Activated CD4-positive, alpha-beta T cell treated with anti-CD3 and anti-CD28 coated beads for 36 hours (primary cell): ENCODE results near the gene SRPK2. TPM values are rescaled to one million over a fixed set of nuclear protein-coding genes. Genes with fewer than 3 reads are reported as not detected.

Experiments used
- ATAC-seq: fragments of 200-7000 bp; cut with Tn5 transposase; one replicate; pipeline ENCODE4 v1.10.0; 2021; ENCODE audit warnings: mild to moderate bottlenecking, moderate library complexity
- CTCF ChIA-PET: fragments of 350-600 bp; sonication (Branson Sonifier 250); formaldehyde crosslinking; loops from one replicate; lab custom pipeline; 2021; ENCODE audit warnings: antibody characterized with exemption; lab: Charles Lee
- POLR2A ChIA-PET: fragments of 350-600 bp; sonication (Branson Sonifier 250); formaldehyde crosslinking; loops from one replicate; lab custom pipeline; 2021; ENCODE audit warnings: antibody characterized with exemption, inconsistent platforms; lab: Charles Lee
- DNase-seq: peaks from one replicate; pipeline ENCODE4 v3.0.0-alpha.2; 2020
- H3K27ac Mint-ChIP-seq: one replicate; pipeline ENCODE4 v1.8.0; 2021; ENCODE audit warnings: mixed read lengths
- H3K27me3 Mint-ChIP-seq: one replicate; pipeline ENCODE4 v1.8.0; 2021; ENCODE audit warnings: mixed read lengths
- H3K36me3 Mint-ChIP-seq: one replicate; pipeline ENCODE4 v1.8.0; 2021; ENCODE audit warnings: low read depth, mixed read lengths
- H3K4me1 Mint-ChIP-seq: one replicate; pipeline ENCODE4 v1.8.0; 2021; ENCODE audit warnings: mixed read lengths
- H3K4me3 Mint-ChIP-seq: one replicate; pipeline ENCODE4 v1.8.0; 2021; ENCODE audit warnings: mild to moderate bottlenecking, moderate library complexity, mixed read lengths
- H3K9me3 Mint-ChIP-seq: one replicate; pipeline ENCODE4 v1.8.0; 2021; ENCODE audit warnings: low read depth, mixed read lengths
- intact Hi-C, 2 experiments: fragments of 100-400 bp; cut with DNase I in 1 of 2; cut with micrococcal nuclease in 1 of 2; formaldehyde crosslinking; loops; one replicate each; pipeline versions ENCODE4 v1.14.2 to v1.15.1; 2022 to 2024; cut with DNase I, micrococcal nuclease
- total RNA-seq, 2 experiments: library from RNA; stranded (reverse); gene quantifications; one replicate each; pipeline ENCODE4 v1.2.3, GENCODE V29; 2021

SRPK2 gene
- total RNA-seq, 2 experiments from 2014 or later = 42.7 to 42.9 TPM

- intact Hi-C loops = no loop called here
- Mint-ChIP-seq H3K36me3 (peaks cover 39% of the 10 kb centered on the region), H3K4me3 (no peak overlapping the region), H3K27ac (no peak overlapping the region), H3K9me3 (no peaks in the 10 kb centered on the region), H3K27me3 (no peaks in the 10 kb centered on the region), H3K4me1 (no peaks in the 10 kb centered on the region)
- no peak for ATAC-seq
- DNase-seq = no peak
- POLR2A ChIA-PET = no interaction called here
- CTCF ChIA-PET = no interaction called here
Observed at GRCh38 chr7:105163718-105164117, 225.0 kb downstream of the SRPK2 start.

- DNase-seq = no peak
- no peak for ATAC-seq
- CTCF ChIA-PET = interaction anchor here (0.6 kb wide), 1 partner anchor 400 kb away, joined by 4 read pairs; no protein-coding TSS in a partner anchor
- no peaks in the 10 kb centered on the region for H3K9me3 Mint-ChIP-seq
- peaks cover 28% of the 10 kb centered on the region for H3K36me3 Mint-ChIP-seq
- POLR2A ChIA-PET = no interaction called here
- H3K27me3 Mint-ChIP-seq = no peaks in the 10 kb centered on the region
- intact Hi-C loops = no loop called here
- H3K4me1 Mint-ChIP-seq = peaks cover 10% of the 10 kb centered on the region
- H3K27ac Mint-ChIP-seq = no peak overlapping the region
- no peak overlapping the region for H3K4me3 Mint-ChIP-seq
Observed at GRCh38 chr7:105161366-105161765, 227.4 kb downstream of the SRPK2 start.

GRCh38 chr7:105157278-105157677, 231.4 kb downstream of the SRPK2 start:
- Mint-ChIP-seq H3K9me3 (no peaks in the 10 kb centered on the region), H3K27me3 (no peaks in the 10 kb centered on the region), H3K36me3 (peaks cover 4% of the 10 kb centered on the region), H3K4me1 (peaks cover 16% of the 10 kb centered on the region), H3K27ac (peak overlapping the region; percentile 8), H3K4me3 (no peak overlapping the region)
- intact Hi-C loops = loop anchor here in 1 of 2 experiments (10.0 kb wide), 1 partner anchor 178 kb away; no protein-coding TSS in a partner anchor
- POLR2A ChIA-PET = no interaction called here
- ATAC-seq = peak; percentile 14
- CTCF ChIA-PET = no interaction called here
- no peak for DNase-seq

- H3K4me1 Mint-ChIP-seq = peaks cover 16% of the 10 kb centered on the region
- H3K9me3 Mint-ChIP-seq = no peaks in the 10 kb centered on the region
- peak overlapping the region; percentile 8 for H3K27ac Mint-ChIP-seq
- no peak for ATAC-seq
- CTCF ChIA-PET = interaction anchor here (0.7 kb wide), 1 partner anchor 288 kb away, joined by 3 read pairs; no protein-coding TSS in a partner anchor
- no peaks in the 10 kb centered on the region for H3K27me3 Mint-ChIP-seq
- intact Hi-C loops = loop anchor here in 1 of 2 experiments (10.0 kb wide), 1 partner anchor 178 kb away; no protein-coding TSS in a partner anchor
- POLR2A ChIA-PET = no interaction called here
- no peak for DNase-seq
- H3K4me3 Mint-ChIP-seq = no peak overlapping the region
- peaks cover 4% of the 10 kb centered on the region for H3K36me3 Mint-ChIP-seq
Observed at GRCh38 chr7:105156731-105157130, 232.0 kb downstream of the SRPK2 start.

GRCh38 chr7:105154084-105154483, 234.6 kb downstream of the SRPK2 start:
- H3K4me3 Mint-ChIP-seq = no peak overlapping the region
- intact Hi-C loops = loop anchor here in 1 of 2 experiments (5.0 to 10.0 kb wide), 2 partner anchors 181 to 273 kb away; no protein-coding TSS in a partner anchor
- no peak for DNase-seq
- POLR2A ChIA-PET = no interaction called here
- H3K27ac Mint-ChIP-seq = no peak overlapping the region
- H3K27me3 Mint-ChIP-seq = no peaks in the 10 kb centered on the region
- peaks cover 7% of the 10 kb centered on the region for H3K36me3 Mint-ChIP-seq
- no peak for ATAC-seq
- H3K9me3 Mint-ChIP-seq = no peaks in the 10 kb centered on the region
- peaks cover 25% of the 10 kb centered on the region for H3K4me1 Mint-ChIP-seq
- CTCF ChIA-PET = interaction anchor here (0.6 to 1.7 kb wide), 3 partner anchors 11 to 352 kb away, joined by 3 to 6 read pairs (median 4); no protein-coding TSS in a partner anchor

GRCh38 chr7:105153531-105153930, 235.2 kb downstream of the SRPK2 start:
- H3K36me3 Mint-ChIP-seq = peaks cover 7% of the 10 kb centered on the region
- DNase-seq = no peak
- no peak overlapping the region for H3K4me3 Mint-ChIP-seq
- peaks cover 25% of the 10 kb centered on the region for H3K4me1 Mint-ChIP-seq
- ChIA-PET POLR2A (no interaction called here), CTCF (interaction anchor here (0.6 to 1.7 kb wide), 12 partner anchors 10 to 438 kb away, joined by 3 to 6 read pairs (median 4); no protein-coding TSS in a partner anchor)
- H3K27me3 Mint-ChIP-seq = no peaks in the 10 kb centered on the region
- ATAC-seq = no peak
- intact Hi-C loops = loop anchor here (1.0 to 10.0 kb wide), 4 partner anchors 181 to 276 kb away; no protein-coding TSS in a partner anchor
- H3K27ac Mint-ChIP-seq = peak overlapping the region; percentile 16
- H3K9me3 Mint-ChIP-seq = no peaks in the 10 kb centered on the region

- Mint-ChIP-seq H3K27me3 (no peaks in the 10 kb centered on the region), H3K4me1 (peaks cover 16% of the 10 kb centered on the region), H3K27ac (no peak overlapping the region), H3K4me3 (no peak overlapping the region), H3K9me3 (no peaks in the 10 kb centered on the region), H3K36me3 (peaks cover 3% of the 10 kb centered on the region)
- intact Hi-C loops = loop anchor here in 1 of 2 experiments (5.0 to 10.0 kb wide), 2 partner anchors 184 to 276 kb away; no protein-coding TSS in a partner anchor
- DNase-seq (no peak), ATAC-seq (no peak)
- CTCF ChIA-PET = interaction anchor here (0.6 to 1.2 kb wide), 2 partner anchors 232 to 625 kb away, joined by 3 to 4 read pairs; no protein-coding TSS in a partner anchor
- POLR2A ChIA-PET = no interaction called here
Observed at GRCh38 chr7:105151152-105151551, 237.6 kb downstream of the SRPK2 start.

- DNase-seq = no peak
- Mint-ChIP-seq H3K27me3 (no peaks in the 10 kb centered on the region), H3K4me3 (no peak overlapping the region), H3K4me1 (peaks cover 17% of the 10 kb centered on the region), H3K9me3 (no peaks in the 10 kb centered on the region), H3K36me3 (peaks cover 3% of the 10 kb centered on the region), H3K27ac (no peak overlapping the region)
- ChIA-PET CTCF (interaction anchor here (0.6 kb wide), 1 partner anchor 397 kb away, joined by 3 read pairs; no protein-coding TSS in a partner anchor), POLR2A (no interaction called here)
- no peak for ATAC-seq
- intact Hi-C loops = loop anchor here in 1 of 2 experiments (5.0 to 10.0 kb wide), 2 partner anchors 185 to 277 kb away; no protein-coding TSS in a partner anchor
Observed at GRCh38 chr7:105149827-105150226, 238.9 kb downstream of the SRPK2 start.

- no peaks in the 10 kb centered on the region for H3K9me3 Mint-ChIP-seq
- H3K27me3 Mint-ChIP-seq = no peaks in the 10 kb centered on the region
- peaks cover 24% of the 10 kb centered on the region for H3K36me3 Mint-ChIP-seq
- ChIA-PET POLR2A (no interaction called here), CTCF (interaction anchor here (0.6 kb wide), 1 partner anchor 206 kb away, joined by 3 read pairs; no protein-coding TSS in a partner anchor)
- DNase-seq = no peak
- intact Hi-C loops = no loop called here
- H3K4me1 Mint-ChIP-seq = peaks cover 6% of the 10 kb centered on the region
- H3K4me3 Mint-ChIP-seq = no peak overlapping the region
- no peak for ATAC-seq
- no peak overlapping the region for H3K27ac Mint-ChIP-seq
Observed at GRCh38 chr7:105141068-105141467, 247.7 kb downstream of the SRPK2 start.

- no peak overlapping the region for H3K27ac Mint-ChIP-seq
- no peak for DNase-seq
- ChIA-PET POLR2A (no interaction called here), CTCF (interaction anchor here (0.7 to 1.1 kb wide), 3 partner anchors 9 to 195 kb away, joined by 3 to 4 read pairs (median 3); no protein-coding TSS in a partner anchor)
- no peaks in the 10 kb centered on the region for H3K27me3 Mint-ChIP-seq
- H3K4me1 Mint-ChIP-seq = peaks cover 5% of the 10 kb centered on the region
- ATAC-seq = no peak
- H3K36me3 Mint-ChIP-seq = peaks cover 26% of the 10 kb centered on the region
- no peak overlapping the region for H3K4me3 Mint-ChIP-seq
- H3K9me3 Mint-ChIP-seq = no peaks in the 10 kb centered on the region
- intact Hi-C loops = no loop called here
Observed at GRCh38 chr7:105139381-105139780, 249.3 kb downstream of the SRPK2 start.

- Mint-ChIP-seq H3K36me3 (peaks cover 23% of the 10 kb centered on the region), H3K27me3 (no peaks in the 10 kb centered on the region), H3K9me3 (no peaks in the 10 kb centered on the region), H3K4me3 (no peak overlapping the region), H3K4me1 (peaks cover 5% of the 10 kb centered on the region), H3K27ac (no peak overlapping the region)
- ATAC-seq = no peak
- DNase-seq = no peak
- CTCF ChIA-PET = interaction anchor here (1.6 kb wide), 1 partner anchor 11 kb away, joined by 6 read pairs; no protein-coding TSS in a partner anchor
- intact Hi-C loops = no loop called here
- POLR2A ChIA-PET = no interaction called here
Observed at GRCh38 chr7:105137898-105138297, 250.8 kb downstream of the SRPK2 start.

- ChIA-PET CTCF (interaction anchor here (0.5 to 1.6 kb wide), 4 partner anchors 9 to 153 kb away, joined by 3 to 6 read pairs (median 4); no protein-coding TSS in a partner anchor), POLR2A (no interaction called here)
- intact Hi-C loops = no loop called here
- Mint-ChIP-seq H3K27ac (peak overlapping the region; percentile 5), H3K27me3 (no peaks in the 10 kb centered on the region), H3K9me3 (no peaks in the 10 kb centered on the region), H3K36me3 (peaks cover 20% of the 10 kb centered on the region), H3K4me3 (no peak overlapping the region), H3K4me1 (peaks cover 19% of the 10 kb centered on the region)
- DNase-seq (no peak), ATAC-seq (peak; percentile 16)
Observed at GRCh38 chr7:105136221-105136620, 252.5 kb downstream of the SRPK2 start.
